Keratinocyte (primary cell): ENCODE data around the gene ATE1. TPM values are rescaled to one million over a fixed set of nuclear protein-coding genes. Genes with fewer than 3 reads are reported as not detected.

Experiments used
- DNase-seq: peaks from one replicate; pipeline ENCODE4 v3.0.0-alpha.2; 2011; ENCODE audit warnings: low read depth, missing footprints, low spot score
- FAIRE-seq: peaks from 2 replicates; lab custom pipeline; 2011; peaks lifted over from hg19 to GRCh38; lab: Jason Lieb, UNC
- H2AFZ ChIP-seq: 2 replicates; pipeline ENCODE4 v1.6.0; 2012; ENCODE audit warnings: low read length, control low read depth, inconsistent platforms; ENCODE audit not compliant: control insufficient read depth
- H3K27ac ChIP-seq: 2 replicates; pipeline ENCODE4 v1.5.1; 2011; ENCODE audit warnings: low read length; ENCODE audit not compliant: control insufficient read depth, insufficient read depth
- H3K27me3 ChIP-seq: 3 replicates; pipeline ENCODE4 v1.6.0; 2011; ENCODE audit warnings: low read length; ENCODE audit not compliant: control insufficient read depth, insufficient read depth; ENCODE audit errors: extremely low read depth
- H3K36me3 ChIP-seq, 2 experiments: 2 replicates in 1 of 2; 3 replicates in 1 of 2; pipeline ENCODE4 v1.5.1; 2011; ENCODE audit warnings: low read length in 2 of 2, mild to moderate bottlenecking in 1 of 2; ENCODE audit not compliant: control insufficient read depth in 2 of 2, insufficient read depth in 2 of 2; ENCODE audit errors: extremely low read depth in 1 of 2
- H3K4me1 ChIP-seq: 3 replicates; pipeline ENCODE4 v1.5.1; 2011; ENCODE audit warnings: low read length; ENCODE audit not compliant: control insufficient read depth, insufficient read depth; ENCODE audit errors: extremely low read depth
- H3K4me2 ChIP-seq: 3 replicates; pipeline ENCODE4 v1.6.0; 2011; ENCODE audit warnings: low read depth, low read length; ENCODE audit not compliant: control insufficient read depth, insufficient read depth; ENCODE audit errors: extremely low read depth
- H3K4me3 ChIP-seq, 3 experiments: fragments of 200-600 bp in 1 of 3; sonication (generic) in 1 of 3; 2 replicates in 2 of 3; 3 replicates in 1 of 3; pipeline ENCODE4 v1.5.1; 2011 to 2016; ENCODE audit warnings: low read length in 3 of 3, mild to moderate bottlenecking in 3 of 3, control low read depth in 2 of 3, inconsistent platforms in 1 of 3, low read depth in 1 of 3, mixed read lengths in 1 of 3, mixed run types in 1 of 3, moderate library complexity in 1 of 3; ENCODE audit not compliant: control insufficient read depth in 2 of 3, insufficient read depth in 2 of 3; ENCODE audit errors: extremely low read depth in 1 of 3
- H3K79me2 ChIP-seq: 2 replicates; pipeline ENCODE4 v1.6.0; 2012; ENCODE audit warnings: low read length; ENCODE audit not compliant: control insufficient read depth, insufficient read depth
- H3K9ac ChIP-seq: 3 replicates; pipeline ENCODE4 v1.6.0; 2011; ENCODE audit warnings: low read length; ENCODE audit not compliant: control insufficient read depth, insufficient read depth; ENCODE audit errors: extremely low read depth
- H3K9me1 ChIP-seq: 3 replicates; pipeline ENCODE4 v1.6.0; 2011; ENCODE audit warnings: low read length; ENCODE audit not compliant: control insufficient read depth, insufficient read depth; ENCODE audit errors: extremely low read depth
- H3K9me3 ChIP-seq: 2 replicates; pipeline ENCODE4 v1.5.1; 2012; ENCODE audit warnings: low read depth, low read length; ENCODE audit not compliant: control insufficient read depth
- H4K20me1 ChIP-seq: 3 replicates; pipeline ENCODE4 v1.6.0; 2011; ENCODE audit warnings: low read length; ENCODE audit not compliant: control insufficient read depth, insufficient read depth; ENCODE audit errors: extremely low read depth
- EZH2 ChIP-seq: IDR thresholded peaks from one replicate; pipeline ENCODE4 v1.6.1; 2012; ENCODE audit warnings: inconsistent platforms, mild to moderate bottlenecking, low read length, moderate library complexity
- dilution Hi-C: fragments of 300-500 bp; cut with MboI; formaldehyde crosslinking; loops from one replicate; pipeline ENCODE4 v1.7.0; 2020; ENCODE audit warnings: low sequenced_read_pairs; ENCODE audit not compliant: extremely low pct_ligation_motif_present
- polyA plus RNA-seq, 5 experiments: library from polyadenylated mRNA; depleted of rRNA in 3 of 5; stranded (reverse) in 3 of 5; stranded (forward) in 1 of 5; unstranded in 1 of 5; fragments of >200 nt; gene quantifications; 1 replicate in 1 of 5; 2 replicates in 3 of 5; 3 replicates in 1 of 5; pipeline versions ENCODE4 v1.2.1 to v1.2.3, GENCODE V29; 2011 to 2012; ENCODE audit warnings: missing spikeins in 2 of 5, low read depth in 1 of 5, low replicate concordance in 1 of 5
- TF ChIP-seq, protein P1 (sequence below), 3 experiments: IDR thresholded peaks in 1 of 3; conservative IDR thresholded peaks in 1 of 3; optimal IDR thresholded peaks in 1 of 3; 2 replicates in 2 of 3; 3 replicates in 1 of 3; pipeline versions ENCODE3 to v1.5.1; 2011; ENCODE audit warnings: low read length in 3 of 3, mild to moderate bottlenecking in 3 of 3, moderate library complexity in 2 of 3, control low read depth in 1 of 3, inconsistent platforms in 1 of 3; ENCODE audit not compliant: insufficient read depth in 2 of 3; ENCODE audit errors: extremely low read depth in 1 of 3

ATE1 gene
- polyA plus RNA-seq, 1 donor (not counting 4 experiments of a cell fraction or from before 2014, with no cell fraction given): 14.9 TPM

DNA sequence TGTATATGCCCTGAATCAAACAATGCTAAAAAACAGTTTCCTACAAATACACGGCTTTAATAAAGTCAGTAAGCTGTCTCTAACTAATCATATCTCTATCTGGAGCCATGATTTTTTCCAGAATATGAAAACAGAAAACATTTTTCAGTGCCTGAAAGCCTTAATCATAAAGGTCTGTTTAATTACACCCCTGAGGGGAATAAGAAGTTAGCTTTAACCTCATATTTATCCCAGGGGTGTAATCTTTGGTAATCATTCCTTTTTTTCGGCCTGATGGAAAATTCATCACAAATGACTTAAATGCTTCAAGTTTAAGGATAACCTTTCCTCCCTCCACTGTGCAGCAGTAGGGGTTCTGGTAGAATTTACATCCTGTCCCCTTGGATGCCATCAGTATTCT is 124.2 kb downstream of the ATE1 start:
- Histone ChIP-seq H3K36me3 (no peaks in the 10 kb centered on the region), H3K79me2 (no peaks in the 10 kb centered on the region), H3K9ac (no peak overlapping the region), H3K4me2 (no peak overlapping the region), H3K27ac (no peak overlapping the region), H3K27me3 (no peaks in the 10 kb centered on the region), H4K20me1 (no peaks in the 10 kb centered on the region), H3K4me1 (no peaks in the 10 kb centered on the region), H3K9me3 (no peaks in the 10 kb centered on the region), H2AFZ (no peak overlapping the region), H3K9me1 (no peaks in the 10 kb centered on the region), H3K4me3 (no peak overlapping the region)
- no peak for TF ChIP-seq EZH2
- TF ChIP-seq, protein P1, sequence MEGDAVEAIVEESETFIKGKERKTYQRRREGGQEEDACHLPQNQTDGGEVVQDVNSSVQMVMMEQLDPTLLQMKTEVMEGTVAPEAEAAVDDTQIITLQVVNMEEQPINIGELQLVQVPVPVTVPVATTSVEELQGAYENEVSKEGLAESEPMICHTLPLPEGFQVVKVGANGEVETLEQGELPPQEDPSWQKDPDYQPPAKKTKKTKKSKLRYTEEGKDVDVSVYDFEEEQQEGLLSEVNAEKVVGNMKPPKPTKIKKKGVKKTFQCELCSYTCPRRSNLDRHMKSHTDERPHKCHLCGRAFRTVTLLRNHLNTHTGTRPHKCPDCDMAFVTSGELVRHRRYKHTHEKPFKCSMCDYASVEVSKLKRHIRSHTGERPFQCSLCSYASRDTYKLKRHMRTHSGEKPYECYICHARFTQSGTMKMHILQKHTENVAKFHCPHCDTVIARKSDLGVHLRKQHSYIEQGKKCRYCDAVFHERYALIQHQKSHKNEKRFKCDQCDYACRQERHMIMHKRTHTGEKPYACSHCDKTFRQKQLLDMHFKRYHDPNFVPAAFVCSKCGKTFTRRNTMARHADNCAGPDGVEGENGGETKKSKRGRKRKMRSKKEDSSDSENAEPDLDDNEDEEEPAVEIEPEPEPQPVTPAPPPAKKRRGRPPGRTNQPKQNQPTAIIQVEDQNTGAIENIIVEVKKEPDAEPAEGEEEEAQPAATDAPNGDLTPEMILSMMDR (optimal IDR thresholded peaks at IDR 0.05 in 1 of 3, IDR thresholded peaks at IDR 0.05 in 1 of 3, conservative IDR thresholded peaks at IDR 0.05 in 1 of 3; ENCODE audit: extremely low read depth in 1 of 3, insufficient read depth in 2 of 3, low read length in 3 of 3): no peak
- no peak for FAIRE-seq
- DNase-seq: no peak
- dilution Hi-C loops: no loop called here

DNA sequence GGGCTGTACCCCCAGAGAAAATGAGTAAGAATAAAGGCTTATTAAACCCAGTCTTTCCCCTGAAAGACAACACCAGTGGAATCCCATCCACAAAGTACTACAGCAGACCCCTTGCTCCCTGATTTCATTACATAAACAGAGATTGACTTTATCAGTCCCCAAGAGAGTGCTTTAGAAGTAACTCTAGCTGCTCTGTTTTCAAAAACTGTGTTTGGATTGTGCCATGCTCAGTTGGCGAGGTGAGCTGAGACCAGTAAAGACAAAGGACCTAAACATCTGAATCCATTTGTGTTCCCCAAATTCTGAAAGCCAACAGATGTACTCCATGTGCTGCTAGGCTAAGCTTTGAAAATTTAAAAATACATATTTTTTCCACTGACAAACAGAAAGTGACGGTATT is 127.0 kb downstream of the ATE1 start:
- Histone ChIP-seq H3K79me2 (no peaks in the 10 kb centered on the region), H3K4me2 (no peak overlapping the region), H3K9me1 (no peaks in the 10 kb centered on the region), H3K27me3 (no peaks in the 10 kb centered on the region), H3K27ac (no peak overlapping the region), H2AFZ (no peak overlapping the region), H3K4me1 (no peaks in the 10 kb centered on the region), H4K20me1 (no peaks in the 10 kb centered on the region), H3K36me3 (no peaks in the 10 kb centered on the region), H3K9me3 (no peaks in the 10 kb centered on the region), H3K9ac (no peak overlapping the region), H3K4me3 (no peak overlapping the region)
- DNase-seq (no peak), FAIRE-seq (no peak)
- dilution Hi-C loops: no loop called here
- no peak for TF ChIP-seq EZH2
- TF ChIP-seq, protein P1 (optimal IDR thresholded peaks at IDR 0.05 in 1 of 3, IDR thresholded peaks at IDR 0.05 in 1 of 3, conservative IDR thresholded peaks at IDR 0.05 in 1 of 3; ENCODE audit: extremely low read depth in 1 of 3, insufficient read depth in 2 of 3, low read length in 3 of 3): no peak
